PFSK-1 (cell line): ENCODE measurements around the gene ZDHHC7.

ENCODE experiments used
- FOXP2 ChIP-seq: optimal IDR thresholded peaks from 2 replicates; pipeline ENCODE3; 2011; ENCODE audit warnings: borderline replicate concordance, control low read depth, inconsistent platforms; ENCODE audit not compliant: insufficient read depth; ENCODE audit errors: extremely low read length, extremely low read depth
- POLR2AphosphoS5 ChIP-seq: IDR thresholded peaks from 2 replicates; pipeline ENCODE4 v1.6.1; 2012; ENCODE audit warnings: low read depth, mild to moderate bottlenecking, control low read depth, low read length, moderate library complexity
- REST ChIP-seq, 2 experiments: IDR thresholded peaks; 2 replicates each; pipeline versions ENCODE4 v1.6.1 to v1.8.0; 2011 to 2012; ENCODE audit warnings: low read depth in 2 of 2, low read length in 2 of 2, control low read depth in 1 of 2, inconsistent platforms in 1 of 2, mild to moderate bottlenecking in 1 of 2, moderate library complexity in 1 of 2; ENCODE audit not compliant: insufficient read depth in 1 of 2
- SIN3A ChIP-seq: IDR thresholded peaks from 2 replicates; pipeline ENCODE4 v1.6.1; 2012; ENCODE audit warnings: mild to moderate bottlenecking, low read length, moderate library complexity, borderline replicate concordance; ENCODE audit not compliant: insufficient read depth
- TAF1 ChIP-seq: IDR thresholded peaks from 2 replicates; pipeline ENCODE4 v1.6.1; 2012; ENCODE audit warnings: low read length, control low read depth, borderline replicate concordance; ENCODE audit not compliant: insufficient read depth

The ZDHHC7 gene

DNA sequence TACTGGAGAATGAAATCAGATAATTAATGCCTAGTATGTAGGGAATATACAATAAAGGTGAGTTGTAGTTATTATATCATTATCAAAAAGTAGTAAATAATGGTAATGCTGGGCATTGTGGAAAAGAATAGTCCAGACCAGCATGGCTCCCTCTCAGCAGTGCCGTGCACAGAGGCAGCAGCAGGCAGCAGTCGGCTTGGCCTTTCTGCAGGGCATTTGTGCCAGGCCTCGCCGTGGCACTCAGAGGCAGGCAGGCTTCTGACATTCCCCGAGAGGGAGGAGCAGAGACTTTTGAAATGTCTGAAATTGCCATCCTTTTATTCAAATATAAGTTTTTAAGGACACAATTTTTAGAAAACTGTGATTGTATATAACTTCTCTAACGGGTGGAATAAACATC lies 31.3 kb upstream of the ZDHHC7 start:
- no peak for TF ChIP-seq TAF1
- TF ChIP-seq REST (IDR thresholded peaks at IDR 0.05; ENCODE audit: insufficient read depth in 1 of 2, low read depth in 2 of 2, low read length in 2 of 2), result no peak
- TF ChIP-seq SIN3A, result no peak
- no peak for TF ChIP-seq POLR2AphosphoS5
- no peak for TF ChIP-seq FOXP2

- TF ChIP-seq TAF1, result no peak
Measured at GRCh38 chr16:85042167-85042526, 30.8 kb upstream of the ZDHHC7 start.

DNA sequence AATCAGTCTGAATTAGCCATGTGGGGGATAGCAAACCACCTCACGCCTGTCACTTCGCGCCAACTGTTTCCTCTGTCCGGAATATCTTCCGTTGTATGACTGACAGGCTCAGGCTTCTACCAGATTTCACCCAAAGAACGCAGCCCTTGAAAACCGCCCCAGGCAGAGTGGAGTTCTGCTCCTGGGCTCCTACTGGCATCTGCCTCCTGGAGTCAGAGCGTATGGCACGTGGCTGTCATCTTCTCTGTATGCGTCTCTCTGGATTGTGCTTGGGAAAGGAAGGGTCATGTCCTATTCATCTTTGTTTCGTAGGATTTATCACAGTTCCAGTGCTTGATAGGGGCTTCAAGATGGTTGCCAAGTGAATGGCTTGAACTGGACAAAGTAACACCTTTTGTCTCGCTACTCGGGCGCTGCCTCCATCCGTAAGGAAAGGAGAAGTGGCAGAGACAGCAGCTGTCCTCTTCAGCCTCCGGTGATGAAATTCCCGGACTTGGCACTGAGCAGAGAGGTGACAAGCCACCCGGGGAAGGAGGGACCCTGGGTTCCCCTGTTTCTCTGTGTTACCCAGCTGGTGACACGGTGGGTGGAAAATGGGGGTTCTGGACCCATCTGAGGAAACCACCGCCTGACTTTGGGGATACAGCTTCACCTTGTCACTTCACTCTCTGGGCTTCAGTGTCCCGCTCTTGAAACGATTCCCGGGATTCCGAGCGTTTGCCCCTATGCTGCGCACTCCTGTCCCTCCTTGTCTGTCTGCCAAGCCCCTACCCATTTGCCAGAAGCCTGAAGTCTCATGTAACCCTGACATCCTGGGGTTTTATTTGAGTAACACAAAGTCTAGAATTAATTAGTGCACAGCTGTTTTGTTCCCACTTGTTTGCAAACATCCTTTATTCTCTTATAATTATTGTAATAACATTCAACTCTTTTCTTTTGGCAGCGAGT lies 30.2 kb upstream of the ZDHHC7 start:
- TF ChIP-seq POLR2AphosphoS5 (no peak), TAF1 (no peak), SIN3A (no peak), FOXP2 (no peak), REST (IDR thresholded peaks at IDR 0.05; ENCODE audit: insufficient read depth in 1 of 2, low read depth in 2 of 2, low read length in 2 of 2) (no peak)

GRCh38 chr16:85040685-85041084 lies 29.4 kb upstream of the ZDHHC7 start:
- no peak for TF ChIP-seq FOXP2
- no peak for TF ChIP-seq SIN3A
- TF ChIP-seq TAF1, result no peak
- TF ChIP-seq REST (IDR thresholded peaks at IDR 0.05; ENCODE audit: insufficient read depth in 1 of 2, low read depth in 2 of 2, low read length in 2 of 2), result no peak
- no peak for TF ChIP-seq POLR2AphosphoS5

- TF ChIP-seq FOXP2 (no peak), SIN3A (no peak), POLR2AphosphoS5 (no peak), TAF1 (no peak), REST (IDR thresholded peaks at IDR 0.05; ENCODE audit: insufficient read depth in 1 of 2, low read depth in 2 of 2, low read length in 2 of 2) (no peak)
Measured at GRCh38 chr16:85037721-85038120, 26.4 kb upstream of the ZDHHC7 start.
